Retinal pigment epithelial cell (primary cell): Measurements from ENCODE around the gene PTGES2.

Experiments used
- DNase-seq: peaks from one replicate; pipeline ENCODE4 v3.0.0-alpha.2; 2010; ENCODE audit warnings: low read depth
- H3K4me3 ChIP-seq: 2 replicates; pipeline ENCODE4 v1.5.1; 2011; ENCODE audit warnings: mild to moderate bottlenecking, low read length, control low read depth, moderate library complexity
- CTCF ChIP-seq: conservative IDR thresholded peaks from 2 replicates; pipeline ENCODE4 v1.5.1; 2011; ENCODE audit warnings: low read depth, low read length, control low read depth, inconsistent platforms

PTGES2 gene

DNA sequence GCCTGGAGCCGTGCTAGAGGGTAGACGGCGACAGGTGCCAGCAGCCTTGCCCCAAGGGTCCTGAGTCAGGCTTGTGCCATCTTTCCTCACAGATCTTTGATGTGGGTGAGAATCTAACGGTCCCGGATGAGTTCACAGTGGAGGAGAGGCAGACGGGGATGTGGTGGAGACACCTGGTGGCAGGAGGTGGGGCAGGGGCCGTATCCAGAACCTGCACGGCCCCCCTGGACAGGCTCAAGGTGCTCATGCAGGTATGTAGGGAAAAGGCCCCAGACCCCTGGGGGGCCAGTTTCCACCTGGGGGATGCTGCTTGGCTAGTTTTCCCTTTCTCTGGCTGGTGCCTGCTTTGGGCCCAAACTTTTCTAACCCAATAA is 24.0 kb downstream of the PTGES2 start:
- no peak for DNase-seq

GRCh38 chr9:128102861-128103588 is 24.5 kb downstream of the PTGES2 start:
- DNase-seq = peak; percentile 81
- no peak overlapping the region for H3K4me3 ChIP-seq
- TF ChIP-seq CTCF = no peak

More for the DNA sequence above, 24.0 kb downstream of the PTGES2 start:
- H3K4me3 ChIP-seq = no peak overlapping the region
- TF ChIP-seq CTCF = peak; percentile 58

- DNase-seq = no peak
- TF ChIP-seq CTCF = no peak
- H3K4me3 ChIP-seq = no peak overlapping the region
Measured at GRCh38 chr9:128102196-128102595, 25.3 kb downstream of the PTGES2 start.

DNA sequence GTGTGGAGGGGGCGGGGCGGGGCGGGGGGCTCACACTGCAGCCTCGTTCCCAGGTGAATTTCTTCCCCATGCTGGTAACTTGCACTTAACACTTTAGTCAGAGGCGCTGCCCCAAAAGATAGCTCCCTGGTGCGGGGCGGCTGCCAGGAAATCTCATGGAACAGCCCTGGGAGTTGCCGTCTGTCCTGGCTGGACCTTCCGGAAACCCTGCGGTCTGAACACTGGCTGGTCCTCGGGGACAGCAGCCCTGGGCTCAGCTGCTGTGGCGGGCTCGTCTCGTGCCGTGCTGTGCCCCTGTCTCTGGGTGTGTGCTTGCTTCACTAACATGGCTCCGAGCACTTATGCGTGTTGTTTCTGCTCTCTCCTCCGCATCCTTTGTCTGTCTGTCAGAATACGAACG is 25.8 kb downstream of the PTGES2 start:
- no peak overlapping the region for H3K4me3 ChIP-seq
- no peak for DNase-seq
- TF ChIP-seq CTCF = no peak

GRCh38 chr9:128101231-128101661 is 26.3 kb downstream of the PTGES2 start:
- DNase-seq = no peak
- TF ChIP-seq CTCF = no peak
- H3K4me3 ChIP-seq = no peak overlapping the region

DNA sequence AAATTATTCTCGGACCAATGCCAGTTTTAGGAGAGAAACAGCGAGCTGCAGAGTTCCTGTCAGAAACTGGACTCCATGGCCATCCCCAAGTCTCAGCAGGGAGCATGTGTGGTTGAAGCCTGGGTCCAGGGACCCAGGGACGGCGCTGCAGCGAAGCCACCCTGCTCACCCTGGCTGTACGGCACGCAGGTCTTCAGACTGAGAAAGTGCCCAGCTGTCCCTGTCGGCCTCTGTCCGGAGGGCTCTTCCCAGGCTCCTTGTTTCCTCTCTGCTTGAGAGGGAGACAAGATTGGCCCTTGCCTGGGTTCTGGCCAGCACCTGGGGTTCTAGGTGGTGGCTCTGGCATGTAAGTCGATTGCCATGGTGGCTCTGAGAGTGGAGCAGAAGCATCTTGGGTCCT is 26.9 kb downstream of the PTGES2 start:
- H3K4me3 ChIP-seq = peak overlapping the region; percentile 74
- TF ChIP-seq CTCF = no peak
- DNase-seq = no peak

GRCh38 chr9:128099932-128100491 is 27.5 kb downstream of the PTGES2 start:
- DNase-seq = no peak
- peak overlapping the region; percentile 74 for H3K4me3 ChIP-seq

More at GRCh38 chr9:128099932-128100491, 27.5 kb downstream of the PTGES2 start:
- no peak for TF ChIP-seq CTCF
